HG02763 (cell line): ENCODE measurements around the gene NALCN.

Experiments
- ATAC-seq: cut with Tn5 transposase; IDR thresholded peaks from one replicate; pipeline ENCODE4 v1.9.1; 2021; ENCODE audit warnings: mild to moderate bottlenecking, moderate library complexity; ENCODE audit not compliant: unreplicated experiment

The NALCN gene

DNA sequence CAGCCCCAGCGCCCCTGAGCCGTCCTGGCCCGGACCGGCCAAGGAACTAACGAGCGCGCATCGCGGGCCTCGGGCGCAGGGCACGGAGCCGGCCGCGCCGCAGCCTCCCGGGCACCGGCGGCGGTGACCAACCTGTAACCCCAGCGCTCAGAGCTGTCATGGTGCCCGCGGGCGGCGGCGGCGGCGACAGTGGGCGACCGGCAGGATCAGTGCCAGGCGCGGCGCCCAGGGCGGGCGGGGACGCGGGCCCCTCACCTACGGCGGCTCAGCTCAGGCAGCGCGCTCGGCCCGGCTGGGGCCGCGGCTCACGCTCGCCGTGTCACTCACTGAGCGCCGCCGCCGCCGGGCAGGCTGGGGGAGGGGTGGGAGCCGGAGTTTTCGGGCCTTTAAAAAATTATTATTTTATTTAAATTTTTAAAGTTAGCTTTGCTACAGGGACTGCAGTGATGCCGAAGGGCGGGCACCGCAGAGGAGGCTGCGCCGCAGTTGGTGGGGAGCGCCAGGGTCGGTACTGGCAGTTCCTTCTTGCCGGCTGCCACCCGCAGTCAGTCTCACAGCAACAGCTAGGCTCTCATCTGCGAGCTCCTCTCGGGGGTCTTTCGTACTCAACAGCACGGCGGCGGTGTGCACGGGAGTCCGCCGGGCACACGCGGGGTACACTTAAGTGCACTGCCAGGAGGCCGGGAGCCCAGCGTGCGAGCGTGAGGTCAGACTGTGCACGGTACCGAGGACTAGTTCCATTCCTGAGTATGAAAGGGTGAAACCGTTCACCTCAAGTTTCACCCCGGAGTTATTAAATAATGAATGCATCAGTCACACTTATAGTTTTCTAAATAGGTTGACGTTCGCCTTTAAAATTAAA is at the start of gene NALCN:
Gene NALCN (minus strand): TSS at position 328 of the 862 bp plus-strand sequence. CDS start 17,382 bp downstream, outside the sequence.
- ATAC-seq: no peak

DNA sequence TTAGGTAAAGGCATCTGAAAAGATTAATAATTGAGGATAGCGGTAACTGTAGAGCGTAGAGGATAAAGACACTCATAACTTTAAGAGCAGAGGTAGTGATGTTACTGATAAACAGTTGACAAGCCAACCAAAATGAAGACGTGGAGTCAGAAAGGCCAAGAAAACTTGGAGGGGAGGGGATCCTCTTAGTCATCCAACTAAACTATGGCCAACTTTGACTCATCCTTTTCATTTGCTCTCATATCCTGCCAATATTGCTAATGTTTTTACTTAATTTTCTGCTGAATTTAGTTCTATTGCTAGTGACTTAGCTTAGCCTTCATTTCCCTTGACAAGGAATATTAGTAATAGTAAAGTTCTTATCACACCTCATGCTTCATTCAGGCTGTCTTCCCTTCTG is 49.6 kb upstream of the NALCN start:
- ATAC-seq: no peak

DNA sequence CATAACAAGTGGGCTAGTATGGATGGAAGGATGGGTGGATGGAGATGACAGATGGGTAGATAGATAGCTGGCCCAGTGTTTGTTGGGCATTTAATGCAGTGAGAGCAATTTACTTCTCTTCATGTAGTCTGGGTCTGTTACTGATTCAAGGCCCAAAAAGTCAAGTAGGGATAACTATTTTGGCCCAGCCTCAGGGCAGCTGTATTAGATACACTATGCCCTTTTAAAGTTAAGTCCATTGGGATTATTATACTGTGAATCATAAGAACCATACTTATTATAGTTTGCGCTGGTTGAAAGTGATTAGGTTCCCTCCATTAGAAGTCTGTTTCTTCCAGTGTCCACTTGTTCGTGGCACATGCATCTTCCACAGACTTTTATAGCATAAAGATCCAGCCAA is 40.9 kb upstream of the NALCN start:
- no peak for ATAC-seq

DNA sequence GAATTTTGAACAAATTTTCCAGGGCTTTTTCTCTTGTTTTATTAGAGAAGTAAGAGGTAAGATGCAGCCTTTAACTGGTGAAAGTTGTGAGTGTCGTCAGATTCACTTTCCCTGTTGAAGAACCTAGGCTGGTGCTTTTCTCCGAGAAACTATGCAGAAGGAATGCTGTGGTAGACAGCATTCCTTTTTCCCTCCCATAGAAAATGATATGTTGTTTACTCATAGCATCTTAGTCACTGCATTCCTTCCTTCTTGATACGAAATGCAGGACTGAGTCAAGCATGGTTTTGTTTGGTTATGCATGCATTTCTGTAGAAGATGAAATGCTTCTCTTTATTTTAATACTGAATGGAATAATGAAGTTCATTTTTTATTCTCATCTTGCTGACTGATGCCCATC is 39.6 kb upstream of the NALCN start:
- no peak for ATAC-seq

DNA sequence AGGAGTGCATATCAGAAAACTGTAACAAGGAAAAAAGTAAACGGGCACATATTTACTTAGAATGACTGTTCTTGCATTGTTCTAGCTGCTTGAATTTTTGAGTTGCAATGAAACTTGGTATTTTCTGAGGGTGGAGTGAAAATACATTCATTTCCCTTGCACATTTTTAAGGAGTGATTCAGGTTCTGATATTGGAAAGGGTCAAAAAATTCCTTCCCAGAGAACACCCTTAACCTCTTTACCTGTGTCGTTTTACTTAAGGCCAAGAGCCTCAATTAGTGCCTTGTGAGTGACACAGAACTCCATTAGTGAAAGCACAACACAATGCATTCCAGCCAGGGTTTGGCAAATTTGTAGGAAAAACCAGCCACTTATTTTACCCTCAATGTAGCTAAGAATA is 38.5 kb upstream of the NALCN start:
- no peak for ATAC-seq

DNA sequence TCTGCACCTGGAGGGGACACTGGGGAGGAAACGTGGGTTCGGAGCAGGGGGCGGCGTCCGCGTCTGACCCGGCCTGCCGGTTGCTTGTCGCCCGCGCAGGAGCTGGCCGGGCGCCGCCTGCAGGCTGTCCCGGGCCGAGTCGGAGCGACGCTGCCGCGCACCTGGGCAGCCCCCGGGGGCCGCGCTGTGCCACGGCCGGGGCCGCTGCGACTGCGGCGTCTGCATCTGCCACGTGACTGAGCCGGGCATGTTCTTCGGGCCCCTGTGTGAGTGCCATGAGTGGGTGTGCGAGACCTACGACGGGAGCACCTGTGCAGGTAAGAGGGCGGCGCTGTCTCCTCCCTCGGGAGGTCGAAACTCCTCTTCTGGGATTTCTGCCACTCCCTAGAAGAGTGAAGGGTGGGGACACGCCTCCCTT is 37.5 kb upstream of the NALCN start:
- ATAC-seq: no peak

DNA sequence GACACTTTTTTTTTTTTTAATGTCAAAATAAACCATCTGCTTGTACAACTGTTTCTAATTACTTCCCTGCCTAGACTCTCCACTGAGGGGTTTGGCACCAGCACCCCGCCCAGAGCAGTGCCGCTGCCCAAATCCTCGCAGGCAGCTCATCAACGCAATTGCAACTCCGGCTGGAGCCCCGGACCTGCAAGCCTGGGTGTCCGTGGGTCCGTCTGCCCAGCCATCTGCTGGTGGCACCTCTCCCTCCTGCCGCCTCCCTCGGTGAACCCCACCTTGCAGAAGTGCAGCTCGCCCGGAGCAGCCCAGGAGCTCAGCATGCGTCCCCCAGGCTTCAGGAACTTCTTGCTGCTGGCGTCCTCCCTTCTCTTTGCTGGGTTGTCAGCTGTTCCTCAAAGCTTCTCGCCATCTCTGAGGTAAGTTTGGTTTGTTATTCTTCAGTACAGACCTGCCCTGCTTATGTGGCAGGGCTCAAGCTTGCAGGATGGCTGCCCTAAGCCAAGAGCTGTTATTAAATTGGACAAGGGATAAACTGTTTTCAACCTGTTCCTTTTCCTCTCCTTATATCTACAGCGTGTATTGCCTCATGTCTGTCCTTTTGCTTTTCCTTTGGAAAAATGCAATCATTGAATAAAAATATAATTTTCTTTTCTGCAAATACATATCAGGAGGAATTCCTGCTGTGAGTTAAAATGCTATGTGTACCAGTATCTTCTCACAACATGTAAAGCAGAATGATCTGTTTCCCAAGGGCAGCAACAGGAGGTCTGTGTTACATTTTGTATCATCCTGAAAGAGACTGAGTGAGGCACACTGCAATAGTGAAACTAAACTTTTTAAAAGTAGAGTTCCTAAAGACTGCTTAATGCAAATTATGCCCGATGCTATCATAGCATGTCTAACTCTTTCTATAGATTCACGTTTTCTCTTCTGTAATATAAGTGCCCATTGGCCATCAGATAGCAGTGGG is 36.5 kb upstream of the NALCN start, which contains the start of gene ITGBL1:
Gene ITGBL1 (plus strand): TSS at position 157 of the 967 bp plus-strand sequence. CDS start 159 bp downstream, at position 316.
- peak; percentile 72 for ATAC-seq

DNA sequence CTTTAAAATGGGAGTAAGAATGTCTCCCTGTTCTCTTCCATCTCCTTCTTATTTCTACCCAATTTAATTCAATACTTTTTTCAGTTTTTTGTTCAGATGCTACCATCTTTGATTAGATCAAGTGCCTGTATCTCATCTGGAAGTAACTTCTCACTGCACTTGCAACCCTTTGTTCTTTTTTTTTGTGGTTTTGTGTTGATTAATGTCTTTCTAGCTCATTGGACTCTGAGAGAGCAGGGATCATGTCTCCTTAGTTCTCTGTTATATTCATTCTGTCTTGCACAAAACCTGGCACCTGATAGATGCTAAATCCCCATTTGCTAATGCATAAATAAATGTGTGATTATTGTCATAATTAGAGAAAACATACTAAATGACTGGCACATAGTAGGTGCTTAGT is 35.3 kb upstream of the NALCN start:
- no peak for ATAC-seq

DNA sequence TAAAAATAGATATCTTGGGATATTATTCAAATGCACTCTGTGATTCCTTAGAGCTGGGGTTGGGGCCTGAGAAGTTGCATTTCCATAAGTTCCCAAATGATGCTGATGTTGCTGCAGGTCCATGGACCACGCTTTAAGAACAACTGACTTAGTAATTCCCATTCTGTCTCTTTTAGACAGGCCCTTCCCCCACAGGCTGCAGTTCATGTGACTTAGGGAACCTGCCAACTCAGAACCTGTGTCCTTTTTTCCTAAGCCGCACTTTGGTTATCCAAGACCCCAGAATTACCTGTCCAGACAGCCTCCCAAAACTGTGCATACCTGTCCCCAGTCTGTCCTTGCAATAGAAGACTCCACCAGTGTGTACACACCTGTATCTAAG is 34.4 kb upstream of the NALCN start:
- ATAC-seq: no peak

DNA sequence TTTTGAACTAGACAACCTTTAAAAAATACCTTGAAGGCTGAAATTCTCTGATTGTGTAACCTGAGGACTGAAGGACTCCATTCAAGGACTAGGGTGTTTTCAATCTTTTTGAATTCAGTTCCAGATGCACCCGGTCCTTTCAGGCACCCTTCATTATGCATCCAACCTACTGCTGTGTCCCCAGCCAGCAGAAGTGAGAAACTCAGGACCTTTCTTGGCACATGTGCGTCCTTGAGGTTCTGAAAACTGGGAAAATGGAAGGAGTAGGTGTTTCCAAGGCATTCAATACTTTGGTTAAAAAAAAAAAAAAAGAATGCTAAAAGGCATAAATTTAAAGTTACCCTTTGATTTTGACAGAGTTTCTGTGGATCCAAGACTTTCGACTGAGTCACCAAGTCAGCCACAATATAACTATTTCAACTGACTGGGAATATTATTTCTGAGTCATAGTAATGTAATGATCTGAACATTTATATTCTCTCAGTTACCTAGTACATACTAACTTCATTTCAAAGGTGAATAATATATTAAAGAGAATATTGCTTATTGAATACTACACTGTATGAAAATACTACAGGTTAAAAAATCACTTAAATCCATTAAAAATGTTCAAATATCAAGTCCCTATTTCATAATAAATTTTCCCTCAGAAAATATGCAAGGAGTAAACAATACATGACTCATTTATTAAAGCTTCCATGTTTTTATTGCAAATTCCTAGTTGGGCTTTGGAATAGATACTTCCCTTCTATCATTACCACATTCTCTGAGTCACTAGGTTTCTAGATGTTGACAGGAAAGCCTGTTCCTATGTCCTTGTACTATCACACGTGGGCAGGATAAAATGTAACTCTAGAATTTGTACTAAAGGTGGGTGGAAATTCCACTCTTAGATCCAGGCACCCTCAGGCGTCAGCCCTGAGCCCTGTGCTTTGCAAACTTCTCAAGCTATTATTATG is 33.8 kb upstream of the NALCN start:
- no peak for ATAC-seq

DNA sequence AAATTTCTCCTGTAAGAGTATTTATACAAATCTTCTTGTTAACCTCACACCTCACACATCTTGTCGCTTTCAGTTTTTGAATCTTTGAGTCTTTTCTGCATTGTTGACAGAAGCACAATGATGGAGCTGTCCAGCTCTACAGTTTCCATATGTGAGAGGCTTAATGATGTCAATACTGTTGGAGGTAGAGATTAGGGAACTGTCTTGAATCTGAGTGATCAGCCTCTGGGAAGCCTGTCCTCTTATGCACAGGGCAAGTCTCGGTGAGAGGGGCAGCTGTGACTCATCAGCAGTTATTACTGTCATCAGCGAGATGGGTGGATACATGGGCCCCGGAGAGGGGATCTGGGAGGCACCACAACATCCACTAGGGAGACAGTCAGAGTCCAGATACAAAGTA is 31.5 kb upstream of the NALCN start:
- no peak for ATAC-seq

DNA sequence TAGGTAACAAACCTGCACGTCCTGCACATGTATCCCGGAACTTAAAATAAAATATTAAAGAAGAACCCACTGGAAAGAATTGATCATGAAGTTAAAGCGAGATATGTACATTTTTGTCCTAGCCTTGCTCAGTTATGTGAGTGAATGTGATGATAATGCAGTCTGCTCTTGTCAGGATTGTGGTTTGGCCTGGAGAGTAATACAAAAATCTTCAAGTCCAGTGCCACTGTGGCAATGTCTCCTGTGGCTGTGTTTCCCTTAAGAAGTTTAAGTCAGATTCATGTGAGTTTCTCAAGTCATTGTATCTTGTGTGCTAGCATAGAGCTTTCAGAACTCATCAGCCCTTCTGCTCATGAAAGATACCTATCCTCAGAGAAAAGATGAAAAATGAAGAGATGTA is 18.2 kb upstream of the NALCN start:
- ATAC-seq: no peak

DNA sequence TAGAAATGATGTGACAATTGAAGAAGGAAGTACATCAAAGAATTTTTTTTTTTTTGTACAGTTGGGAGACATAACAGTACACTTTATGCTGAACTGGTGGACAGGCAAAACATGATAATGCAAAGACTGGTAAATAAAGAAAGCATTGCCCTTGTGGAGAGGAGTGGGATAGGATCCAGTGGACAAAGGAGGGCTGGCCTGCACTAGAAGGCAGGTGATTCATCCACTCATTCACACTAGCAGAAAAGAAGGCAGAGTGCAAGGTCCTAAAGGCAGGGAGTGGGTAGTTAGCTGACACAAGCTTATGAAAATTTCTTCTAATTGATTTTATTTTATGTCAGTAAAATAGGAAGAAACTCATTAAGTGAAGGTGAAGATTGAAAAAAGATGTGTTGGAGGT is 17.6 kb upstream of the NALCN start:
- no peak for ATAC-seq

DNA sequence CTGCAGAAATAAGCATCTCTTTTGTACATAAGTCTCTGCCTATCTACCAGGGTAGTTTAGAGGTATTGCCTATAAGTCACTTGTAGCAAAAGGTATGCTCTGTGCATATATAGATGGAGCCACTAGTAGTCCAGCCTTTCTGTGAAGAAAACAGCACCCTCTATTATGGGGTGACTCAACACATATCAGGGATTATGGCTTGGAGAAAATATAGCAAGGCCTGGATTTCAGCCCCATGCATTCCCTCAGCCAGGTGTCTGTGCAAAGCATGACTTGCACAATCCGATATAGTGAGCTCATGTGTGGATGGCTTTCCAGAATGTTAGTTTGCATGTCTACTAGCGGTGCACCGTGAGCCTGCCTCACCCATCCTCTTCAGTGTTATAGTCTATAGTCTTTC is 13.4 kb upstream of the NALCN start:
- ATAC-seq: no peak

DNA sequence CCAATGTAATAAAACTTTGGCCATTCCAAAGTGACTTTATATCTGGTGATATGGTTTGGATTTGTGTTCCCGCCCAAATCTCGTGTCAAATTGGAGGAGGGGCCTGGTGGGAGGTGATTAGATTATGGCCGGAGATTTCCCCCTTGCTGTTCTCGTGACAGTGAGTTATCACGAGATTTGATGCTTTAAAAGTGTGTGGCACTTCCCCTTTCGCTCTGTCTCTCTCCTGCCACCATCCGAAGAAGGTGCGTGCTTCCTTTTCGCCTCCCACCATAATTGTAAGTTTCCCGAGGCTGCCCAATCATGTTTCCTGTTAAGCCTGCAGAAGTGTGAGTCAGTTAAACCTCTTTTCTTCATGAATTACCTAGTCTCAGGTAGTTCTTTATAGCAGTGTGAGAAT is 9.3 kb upstream of the NALCN start:
- ATAC-seq: no peak

DNA sequence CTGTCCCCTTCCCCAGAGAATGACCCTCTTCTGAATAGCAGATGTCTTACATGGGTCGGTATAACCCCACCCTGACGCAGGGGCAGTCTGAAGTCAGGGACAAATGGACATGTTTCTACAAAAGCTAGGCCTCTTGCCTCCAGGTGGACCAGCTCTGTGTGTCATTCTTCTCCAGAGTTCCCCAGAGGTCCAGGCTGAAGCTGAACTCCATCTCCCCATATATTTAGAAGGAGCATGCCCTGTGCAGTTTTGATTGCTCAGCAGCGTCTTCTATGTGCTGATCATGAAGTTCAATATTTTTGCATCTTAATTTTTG is 8.8 kb upstream of the NALCN start:
- no peak for ATAC-seq

DNA sequence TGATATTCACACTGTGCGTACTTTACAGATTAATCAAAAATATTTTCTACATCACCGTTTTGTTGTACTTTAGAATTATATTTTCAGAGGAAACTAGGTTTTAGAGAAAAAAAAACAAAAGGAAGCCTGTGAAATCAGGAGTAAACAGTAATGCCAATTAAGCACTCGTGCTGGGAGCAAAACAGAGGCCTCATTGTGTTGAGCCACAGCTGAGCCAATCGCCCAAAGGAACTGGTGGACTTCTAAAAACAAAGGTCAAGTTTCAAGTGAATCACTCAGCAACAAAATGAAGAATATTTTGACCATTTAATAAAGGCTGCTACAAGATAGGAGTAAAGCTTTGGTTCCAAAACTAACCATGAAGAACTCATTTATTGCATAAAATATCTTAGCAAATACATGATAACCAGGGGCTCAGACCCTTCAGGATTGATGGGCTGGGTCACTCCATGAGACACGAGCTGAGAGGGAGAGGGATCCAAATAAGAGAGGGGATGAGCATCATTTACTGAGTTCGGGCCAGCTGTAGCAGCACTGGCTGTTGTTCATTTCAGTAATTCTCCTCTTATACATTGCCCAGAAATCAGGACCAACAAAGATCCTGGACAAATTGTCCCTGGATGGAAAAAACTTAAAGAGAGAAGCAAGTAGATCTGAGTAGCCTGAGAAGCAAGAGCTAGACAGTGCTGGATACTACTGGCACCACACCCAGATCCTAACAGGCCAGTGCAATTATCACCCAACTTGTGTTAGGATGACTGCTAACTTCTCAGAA is 8.3 kb upstream of the NALCN start:
- ATAC-seq: no peak

DNA sequence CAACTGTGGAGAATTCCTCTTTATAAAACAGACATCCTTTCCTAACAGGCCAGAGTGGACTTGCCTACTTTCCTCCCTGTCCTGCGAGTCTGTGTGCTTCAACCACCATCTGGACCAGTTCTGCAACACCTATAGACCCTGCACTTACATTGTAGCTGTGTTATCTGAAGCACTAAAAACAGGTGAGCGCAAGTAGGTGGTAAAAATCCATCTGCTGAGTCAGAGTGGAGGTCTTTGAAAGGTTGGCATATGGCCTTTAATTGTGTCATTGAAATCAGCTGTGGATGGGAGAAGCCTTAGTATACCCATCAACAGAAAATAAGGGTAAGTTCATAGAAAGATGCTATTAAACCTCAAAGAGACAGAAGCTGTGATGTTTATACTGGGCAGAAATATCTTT is 7.6 kb upstream of the NALCN start:
- ATAC-seq: no peak

DNA sequence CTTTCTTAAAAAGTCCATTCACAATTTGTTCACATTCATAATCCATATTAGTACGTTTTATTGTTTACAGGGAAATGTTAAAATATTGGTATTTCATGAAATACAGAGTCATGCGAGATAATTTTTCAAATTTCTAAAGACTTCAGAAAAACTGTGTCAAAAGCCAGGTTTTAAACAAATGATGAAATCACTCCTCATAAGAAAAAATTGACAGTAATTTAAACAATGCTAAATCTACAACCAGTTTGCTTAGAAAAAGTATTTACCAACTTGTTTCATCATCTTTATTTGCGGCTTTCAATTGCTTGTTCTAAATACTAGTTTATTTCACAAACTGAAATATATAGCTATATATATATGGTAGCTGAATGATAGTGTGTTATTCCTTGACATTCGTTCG is 1.2 kb upstream of the NALCN start:
- ATAC-seq: no peak

DNA sequence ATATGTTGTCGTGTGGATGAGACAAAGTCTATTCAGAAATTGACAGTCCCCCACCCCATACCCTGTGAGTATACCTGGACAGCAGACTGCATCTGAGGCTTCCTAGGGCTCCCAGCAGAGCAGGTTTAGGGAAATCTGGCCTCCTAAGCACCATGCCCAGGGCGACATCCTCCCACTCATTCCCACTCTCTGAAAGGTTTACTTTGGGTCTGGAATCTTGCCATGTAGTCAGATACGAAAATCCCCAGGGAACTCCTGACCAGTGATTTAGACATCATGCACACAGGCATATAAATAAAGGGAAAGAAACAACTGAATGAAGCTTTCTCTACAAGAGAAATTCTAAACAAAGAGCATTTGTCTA is 717 bp upstream of the NALCN start:
- ATAC-seq: no peak
